Mesenchymal stem cell (in vitro differentiated cells and primary cell): ENCODE data around the gene HAGHL.
"Not testable (repeated sequence)": the region's sequence is repeated elsewhere in the genome, so short reads cannot be mapped to it uniquely, and the experiment has no call there.

Experiments used
- DNase-seq: peaks from one replicate; pipeline ENCODE4 v3.0.0-alpha.2; 2013
- H2AFZ ChIP-seq: one replicate; pipeline ENCODE4 v1.6.1; 2013; ENCODE audit warnings: low read depth, mild to moderate bottlenecking, control low read depth, inconsistent platforms, low read length, moderate library complexity
- H2AK5ac ChIP-seq: 2 replicates; pipeline ENCODE4 v1.6.1; 2013; ENCODE audit warnings: low read length, moderate library complexity, mild to moderate bottlenecking, inconsistent platforms; ENCODE audit not compliant: severe bottlenecking
- H2BK120ac ChIP-seq: one replicate; pipeline ENCODE4 v1.6.1; 2013; ENCODE audit warnings: low read depth, mild to moderate bottlenecking, inconsistent platforms, low read length, moderate library complexity
- H2BK12ac ChIP-seq, 2 experiments: one replicate each; pipeline ENCODE4 v1.6.1; 2013; ENCODE audit warnings: inconsistent platforms in 2 of 2, low read length in 2 of 2, mild to moderate bottlenecking in 2 of 2, moderate library complexity in 2 of 2, control low read depth in 1 of 2
- H2BK15ac ChIP-seq: one replicate; pipeline ENCODE4 v1.6.1; 2013; ENCODE audit warnings: mild to moderate bottlenecking, low read depth, inconsistent platforms; ENCODE audit not compliant: poor library complexity, severe bottlenecking
- H2BK5ac ChIP-seq: 2 replicates; pipeline ENCODE4 v1.6.1; 2013; ENCODE audit warnings: low read depth, mild to moderate bottlenecking, low read length, control low read depth, inconsistent platforms; ENCODE audit not compliant: poor library complexity, severe bottlenecking
- H3K14ac ChIP-seq, 2 experiments: one replicate each; pipeline ENCODE4 v1.6.1; 2013; ENCODE audit warnings: inconsistent platforms in 2 of 2, low read length in 2 of 2, control low read depth in 1 of 2, mild to moderate bottlenecking in 1 of 2, moderate library complexity in 1 of 2
- H3K18ac ChIP-seq, 2 experiments: one replicate each; pipeline ENCODE4 v1.6.1; 2013; ENCODE audit warnings: inconsistent platforms in 2 of 2, low read length in 2 of 2, control low read depth in 1 of 2, low read depth in 1 of 2, mild to moderate bottlenecking in 1 of 2
- H3K23ac ChIP-seq, 2 experiments: one replicate each; pipeline ENCODE4 v1.6.1; 2013; ENCODE audit warnings: inconsistent platforms in 2 of 2, low read length in 2 of 2, mild to moderate bottlenecking in 2 of 2, moderate library complexity in 2 of 2, control low read depth in 1 of 2
- H3K27ac ChIP-seq: 2 replicates; pipeline ENCODE4 v1.5.1; 2013; ENCODE audit warnings: mild to moderate bottlenecking, moderate library complexity, low read length, control low read depth, inconsistent platforms; ENCODE audit not compliant: poor library complexity, severe bottlenecking
- H3K27me3 ChIP-seq, 2 experiments: 2 replicates each; pipeline versions ENCODE4 v1.6.1 to v1.7.0; 2013; ENCODE audit warnings: low read length in 2 of 2, mild to moderate bottlenecking in 2 of 2, moderate library complexity in 2 of 2, control low read depth in 1 of 2, inconsistent platforms in 1 of 2; ENCODE audit not compliant: control insufficient read depth in 1 of 2, insufficient read depth in 1 of 2
- H3K36me3 ChIP-seq, 2 experiments: 2 replicates each; pipeline versions ENCODE4 v1.6.1 to v1.7.0; 2013; ENCODE audit warnings: low read length in 2 of 2, control low read depth in 1 of 2, inconsistent platforms in 1 of 2, low read depth in 1 of 2, mild to moderate bottlenecking in 1 of 2; ENCODE audit not compliant: insufficient read depth in 2 of 2, control insufficient read depth in 1 of 2
- H3K4ac ChIP-seq, 2 experiments: one replicate each; pipeline ENCODE4 v1.6.1; 2013; ENCODE audit warnings: inconsistent platforms in 2 of 2, low read length in 2 of 2, mild to moderate bottlenecking in 2 of 2, moderate library complexity in 2 of 2, control low read depth in 1 of 2, low read depth in 1 of 2
- H3K4me1 ChIP-seq: 2 replicates; pipeline ENCODE4 v1.6.1; 2013; ENCODE audit warnings: low read depth, low read length, control low read depth; ENCODE audit not compliant: control insufficient read depth, insufficient read depth
- H3K4me2 ChIP-seq: 2 replicates; pipeline ENCODE4 v1.6.1; 2013; ENCODE audit warnings: low read length, mild to moderate bottlenecking, inconsistent platforms; ENCODE audit not compliant: poor library complexity, severe bottlenecking
- H3K4me3 ChIP-seq, 2 experiments: 2 replicates each; pipeline versions ENCODE4 v1.5.1 to v1.7.0; 2013; ENCODE audit warnings: low read length in 2 of 2, mild to moderate bottlenecking in 2 of 2, control low read depth in 1 of 2, low read depth in 1 of 2; ENCODE audit not compliant: insufficient read depth in 1 of 2
- H3K79me1 ChIP-seq: replicated peaks from 2 replicates; pipeline ENCODE4 v1.6.1; 2013; ENCODE audit warnings: mild to moderate bottlenecking, control low read depth, low read length, inconsistent platforms; ENCODE audit not compliant: poor library complexity, severe bottlenecking
- H3K9ac ChIP-seq: 2 replicates; pipeline ENCODE4 v1.7.0; 2013; ENCODE audit warnings: mild to moderate bottlenecking, low read length, moderate library complexity
- H3K9me3 ChIP-seq: 2 replicates; pipeline ENCODE4 v1.7.0; 2013; ENCODE audit warnings: mild to moderate bottlenecking, low read length; ENCODE audit not compliant: control insufficient read depth
- H4K8ac ChIP-seq: one replicate; pipeline ENCODE4 v1.6.1; 2013; ENCODE audit warnings: inconsistent platforms, mild to moderate bottlenecking, low read length, moderate library complexity
- H4K91ac ChIP-seq: one replicate; pipeline ENCODE4 v1.6.1; 2013; ENCODE audit warnings: mild to moderate bottlenecking, low read length, inconsistent platforms
- WGBS: methylation state at CpG from one replicate; pipeline ENCODE4 v1.1.7; 2013; ENCODE audit warnings: mixed read lengths; 5-methylcytosine and 5-hydroxymethylcytosine counted together

HAGHL gene

DNA sequence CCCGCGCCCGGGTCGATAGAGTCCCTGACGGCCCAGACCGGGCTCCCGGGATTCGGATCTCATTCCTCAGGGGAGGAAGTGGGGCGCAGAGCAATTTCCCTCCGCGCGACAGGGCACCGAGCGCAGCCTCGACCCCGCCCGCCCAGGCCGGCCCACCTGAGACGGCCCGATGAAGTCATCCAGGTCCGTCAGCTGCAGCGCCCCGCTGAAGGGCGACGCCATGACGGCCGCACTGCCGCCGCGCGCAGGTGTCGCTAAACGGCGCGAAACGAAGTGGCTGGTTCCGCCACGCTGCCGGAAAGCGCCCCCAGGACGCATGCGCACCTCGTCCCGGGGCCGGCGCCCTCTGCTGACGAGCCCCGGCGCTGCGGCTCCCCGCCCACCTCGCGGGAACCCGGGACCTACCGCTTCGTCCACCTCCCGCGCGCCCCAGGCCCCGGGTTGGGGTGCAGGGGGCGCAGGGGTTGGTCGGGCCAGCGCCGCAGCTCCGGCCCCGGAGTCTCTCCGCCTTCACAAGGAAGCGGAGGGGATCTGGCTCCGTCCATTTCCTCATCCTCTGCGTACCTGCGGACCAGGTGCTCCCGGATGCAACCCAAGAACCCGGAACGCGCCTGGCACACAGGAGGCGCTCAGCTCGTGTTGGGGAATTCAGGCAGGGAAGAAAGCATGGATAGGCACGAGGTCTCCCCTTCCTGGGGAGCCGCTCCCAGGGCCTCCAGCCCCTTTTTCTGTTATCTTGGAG lies 14.0 kb downstream of the HAGHL start, which contains the start of gene CIAO3:
TSS of gene CIAO3 (minus strand) at position 234 of the 742 bp plus-strand sequence. CDS start at position 222, 12 bp downstream.
- peak within 1 kb of the TSS; percentile 49 for H2BK15ac ChIP-seq
- peak within 1 kb of the TSS; percentile 72 to 74 for H3K18ac ChIP-seq
- H3K36me3 ChIP-seq: peaks cover 26 to 35% of the 10 kb centered on the region in 2 experiments
- peaks cover 0 to 6% of the 10 kb centered on the region in 2 experiments for H3K27me3 ChIP-seq
- peak within 1 kb of the TSS in 1 of 2 experiments; percentile 49 for H3K23ac ChIP-seq
- H2BK5ac ChIP-seq: no peak within 1 kb of the TSS
- peak within 1 kb of the TSS; percentile 67 for H4K91ac ChIP-seq
- peaks cover 17% of the 10 kb centered on the region for H3K4me1 ChIP-seq
- no peaks in the 10 kb centered on the region for H3K9me3 ChIP-seq
- H3K14ac ChIP-seq: peak within 1 kb of the TSS in 1 of 2 experiments; percentile 12
- peak within 1 kb of the TSS; percentile 73 to 83 for H3K4me3 ChIP-seq
- peak within 1 kb of the TSS; percentile 99 for H4K8ac ChIP-seq
- DNase-seq: peak; percentile 88
- no peak within 1 kb of the TSS for H2AK5ac ChIP-seq
- H2AFZ ChIP-seq: peak within 1 kb of the TSS; percentile 76
- peak within 1 kb of the TSS; percentile 89 for H3K9ac ChIP-seq
- H2BK12ac ChIP-seq: no peak within 1 kb of the TSS
- peaks cover 26% of the 10 kb centered on the region for H3K79me1 ChIP-seq
- WGBS: under 1% methylated on average over 79 of the region's 79 CpGs
- peak within 1 kb of the TSS; percentile 97 for H3K4me2 ChIP-seq
- peak within 1 kb of the TSS; percentile 71 for H2BK120ac ChIP-seq
- peak within 1 kb of the TSS; percentile 42 to 91 for H3K4ac ChIP-seq
- H3K27ac ChIP-seq: no peak within 1 kb of the TSS

DNA sequence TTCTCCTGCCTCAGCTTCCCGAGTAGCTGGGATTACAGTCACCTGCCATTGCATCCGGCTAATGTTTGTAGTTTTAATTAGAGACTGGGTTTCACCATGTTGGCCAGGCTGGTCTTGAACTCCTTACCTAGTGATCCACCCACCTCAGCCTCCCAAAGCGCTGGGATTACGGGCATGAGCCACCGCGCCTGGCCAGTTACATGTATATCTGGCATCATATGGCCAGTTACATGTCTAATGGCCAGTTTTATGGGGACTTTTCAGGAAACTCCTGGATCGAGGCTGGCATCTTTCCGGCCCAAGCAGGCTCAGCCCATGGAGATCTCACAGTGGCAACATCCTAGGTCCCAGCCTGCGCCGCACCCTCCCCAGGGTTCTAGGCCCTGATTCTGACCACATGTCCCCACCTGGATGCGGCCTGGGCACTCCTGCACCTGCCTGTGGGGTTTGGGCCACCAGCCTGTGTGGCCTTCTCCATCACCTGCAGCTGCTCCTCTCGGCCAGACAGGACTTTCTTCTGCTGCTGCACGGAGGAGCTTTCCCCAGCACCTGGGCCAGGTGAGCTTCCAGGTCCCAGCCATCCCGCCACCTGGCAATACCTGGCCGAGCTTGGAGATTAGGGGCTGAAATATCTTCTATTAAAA lies 15.2 kb downstream of the HAGHL start:
- Histone ChIP-seq H2AK5ac (no peak overlapping the region), H2BK15ac (no peak overlapping the region), H3K79me1 (peaks cover 25% of the 10 kb centered on the region), H3K27ac (no peak overlapping the region), H3K4me1 (peaks cover 17% of the 10 kb centered on the region), H3K23ac (no peak overlapping the region), H3K4ac (no peak overlapping the region), H3K36me3 (peaks cover 15 to 23% of the 10 kb centered on the region in 2 experiments), H2BK5ac (no peak overlapping the region), H3K27me3 (peaks cover 0 to 6% of the 10 kb centered on the region in 2 experiments), H3K4me2 (no peak overlapping the region), H2AFZ (no peak overlapping the region), H3K9ac (no peak overlapping the region), H3K18ac (no peak overlapping the region), H3K14ac (no peak overlapping the region), H2BK12ac (no peak overlapping the region), H3K9me3 (no peaks in the 10 kb centered on the region), H2BK120ac (no peak overlapping the region), H4K8ac (peak overlapping the region; percentile 64), H4K91ac (no peak overlapping the region), H3K4me3 (peak overlapping the region in 1 of 2 experiments; percentile 33)
- no peak for DNase-seq
- 94% methylated on average over 15 of the region's 15 CpGs for WGBS

DNA sequence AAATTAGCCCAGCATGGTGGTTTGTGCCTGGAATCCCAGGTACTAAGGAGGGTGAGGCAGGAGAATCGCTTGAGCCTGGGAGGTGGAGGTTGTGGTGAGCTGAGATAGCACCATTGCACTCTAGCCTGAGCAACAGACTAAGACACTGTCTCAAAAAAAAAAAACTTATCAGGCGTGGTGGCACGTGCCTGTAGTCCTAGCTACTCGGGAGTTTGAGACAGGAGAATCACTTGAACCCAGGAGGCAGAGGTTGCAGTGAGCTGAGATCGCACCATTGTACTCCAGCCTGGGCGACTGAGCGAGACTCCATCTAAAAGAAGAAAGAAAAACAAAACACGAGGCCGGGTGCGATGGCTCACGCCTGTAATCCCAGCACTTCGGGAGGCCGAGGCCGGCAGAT lies 16.0 kb downstream of the HAGHL start:
- not testable (repeated sequence) for H2AK5ac ChIP-seq, H4K91ac ChIP-seq, H3K4ac ChIP-seq, H3K4me3 ChIP-seq, H3K9me3 ChIP-seq, H3K27me3 ChIP-seq, H2BK120ac ChIP-seq, H3K18ac ChIP-seq, H3K27ac ChIP-seq, H3K4me2 ChIP-seq, H2BK15ac ChIP-seq, DNase-seq, H3K14ac ChIP-seq, H2AFZ ChIP-seq, H3K9ac ChIP-seq, H2BK5ac ChIP-seq, H4K8ac ChIP-seq, H3K23ac ChIP-seq, H2BK12ac ChIP-seq
- H3K4me1 ChIP-seq: peaks cover 17% of the 10 kb centered on the region
- H3K79me1 ChIP-seq: peaks cover 18% of the 10 kb centered on the region
- H3K36me3 ChIP-seq: peaks cover 7 to 16% of the 10 kb centered on the region in 2 experiments
- WGBS: 88% methylated on average over 13 of the region's 14 CpGs

DNA sequence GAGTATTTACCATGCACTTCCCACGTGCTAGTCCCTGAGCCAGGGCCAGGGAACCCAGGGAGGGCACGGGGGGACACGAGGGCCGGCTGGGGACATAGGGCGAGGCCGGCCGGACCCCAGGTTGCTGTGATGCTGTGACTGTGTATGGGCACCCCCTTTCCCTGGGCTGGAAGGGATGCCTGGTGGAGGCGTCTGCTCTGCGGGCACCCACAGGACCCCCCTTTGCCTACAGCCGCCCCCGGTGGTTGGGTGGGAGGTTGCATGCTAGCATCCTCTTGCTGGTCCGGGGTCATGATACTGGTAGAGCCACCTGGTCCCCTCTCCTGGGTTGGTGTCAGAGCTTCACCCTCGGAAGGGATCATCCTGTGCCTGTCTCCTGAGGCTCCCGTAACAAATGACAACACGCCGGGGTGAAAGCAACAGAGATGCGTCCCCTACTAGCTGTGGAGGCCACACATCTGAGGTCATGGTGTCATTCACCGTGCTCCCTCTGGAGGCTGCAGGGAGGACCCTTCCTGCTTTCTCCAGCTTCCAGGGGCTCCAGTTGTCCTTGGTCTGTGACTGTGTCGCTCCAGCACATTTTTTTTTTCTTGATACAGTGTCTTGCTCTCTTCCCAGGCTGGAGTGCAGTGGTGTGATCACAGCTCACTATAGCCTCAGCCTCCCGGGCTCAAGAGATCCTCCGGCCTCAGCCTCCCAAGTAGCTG lies 17.0 kb downstream of the HAGHL start:
- no peak overlapping the region for H3K27ac ChIP-seq
- peaks cover 17% of the 10 kb centered on the region for H3K4me1 ChIP-seq
- no peak overlapping the region for H4K8ac ChIP-seq
- no peak overlapping the region for H3K23ac ChIP-seq
- no peak overlapping the region for H2BK5ac ChIP-seq
- no peak overlapping the region for H2BK120ac ChIP-seq
- H3K79me1 ChIP-seq: peaks cover 15% of the 10 kb centered on the region
- no peak overlapping the region for H4K91ac ChIP-seq
- WGBS: 90% methylated on average over 20 of the region's 21 CpGs
- H2AFZ ChIP-seq: no peak overlapping the region
- no peak overlapping the region for H3K4me3 ChIP-seq
- peaks cover 4 to 7% of the 10 kb centered on the region in 2 experiments for H3K36me3 ChIP-seq
- H3K4me2 ChIP-seq: no peak overlapping the region
- H3K18ac ChIP-seq: no peak overlapping the region
- no peak overlapping the region for H2BK15ac ChIP-seq
- H3K4ac ChIP-seq: no peak overlapping the region
- H3K9ac ChIP-seq: no peak overlapping the region
- peaks cover 0 to 6% of the 10 kb centered on the region in 2 experiments for H3K27me3 ChIP-seq
- H2BK12ac ChIP-seq: no peak overlapping the region
- H3K14ac ChIP-seq: no peak overlapping the region
- H3K9me3 ChIP-seq: no peaks in the 10 kb centered on the region
- no peak overlapping the region for H2AK5ac ChIP-seq
- DNase-seq: no peak
